CD4-positive, alpha-beta T cell treated with Interleukin-12 subunit alpha and Interleukin-12 subunit beta, for 1 hour (primary cell): ENCODE measurements around the gene EIF3CL.
A peak's percentile ranks its signal among the peaks of the same experiment; 100 is the strongest.
"Not testable (repeated sequence)": the region's sequence is repeated elsewhere in the genome, so short reads cannot be mapped to it uniquely, and the experiment has no call there.

Experiments
- DNase-seq: peaks from one replicate; pipeline ENCODE4 v3.0.0-alpha.2; 2020

EIF3CL gene, protein sequence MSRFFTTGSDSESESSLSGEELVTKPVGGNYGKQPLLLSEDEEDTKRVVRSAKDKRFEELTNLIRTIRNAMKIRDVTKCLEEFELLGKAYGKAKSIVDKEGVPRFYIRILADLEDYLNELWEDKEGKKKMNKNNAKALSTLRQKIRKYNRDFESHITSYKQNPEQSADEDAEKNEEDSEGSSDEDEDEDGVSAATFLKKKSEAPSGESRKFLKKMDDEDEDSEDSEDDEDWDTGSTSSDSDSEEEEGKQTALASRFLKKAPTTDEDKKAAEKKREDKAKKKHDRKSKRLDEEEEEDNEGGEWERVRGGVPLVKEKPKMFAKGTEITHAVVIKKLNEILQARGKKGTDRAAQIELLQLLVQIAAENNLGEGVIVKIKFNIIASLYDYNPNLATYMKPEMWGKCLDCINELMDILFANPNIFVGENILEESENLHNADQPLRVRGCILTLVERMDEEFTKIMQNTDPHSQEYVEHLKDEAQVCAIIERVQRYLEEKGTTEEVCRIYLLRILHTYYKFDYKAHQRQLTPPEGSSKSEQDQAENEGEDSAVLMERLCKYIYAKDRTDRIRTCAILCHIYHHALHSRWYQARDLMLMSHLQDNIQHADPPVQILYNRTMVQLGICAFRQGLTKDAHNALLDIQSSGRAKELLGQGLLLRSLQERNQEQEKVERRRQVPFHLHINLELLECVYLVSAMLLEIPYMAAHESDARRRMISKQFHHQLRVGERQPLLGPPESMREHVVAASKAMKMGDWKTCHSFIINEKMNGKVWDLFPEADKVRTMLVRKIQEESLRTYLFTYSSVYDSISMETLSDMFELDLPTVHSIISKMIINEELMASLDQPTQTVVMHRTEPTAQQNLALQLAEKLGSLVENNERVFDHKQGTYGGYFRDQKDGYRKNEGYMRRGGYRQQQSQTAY

DNA sequence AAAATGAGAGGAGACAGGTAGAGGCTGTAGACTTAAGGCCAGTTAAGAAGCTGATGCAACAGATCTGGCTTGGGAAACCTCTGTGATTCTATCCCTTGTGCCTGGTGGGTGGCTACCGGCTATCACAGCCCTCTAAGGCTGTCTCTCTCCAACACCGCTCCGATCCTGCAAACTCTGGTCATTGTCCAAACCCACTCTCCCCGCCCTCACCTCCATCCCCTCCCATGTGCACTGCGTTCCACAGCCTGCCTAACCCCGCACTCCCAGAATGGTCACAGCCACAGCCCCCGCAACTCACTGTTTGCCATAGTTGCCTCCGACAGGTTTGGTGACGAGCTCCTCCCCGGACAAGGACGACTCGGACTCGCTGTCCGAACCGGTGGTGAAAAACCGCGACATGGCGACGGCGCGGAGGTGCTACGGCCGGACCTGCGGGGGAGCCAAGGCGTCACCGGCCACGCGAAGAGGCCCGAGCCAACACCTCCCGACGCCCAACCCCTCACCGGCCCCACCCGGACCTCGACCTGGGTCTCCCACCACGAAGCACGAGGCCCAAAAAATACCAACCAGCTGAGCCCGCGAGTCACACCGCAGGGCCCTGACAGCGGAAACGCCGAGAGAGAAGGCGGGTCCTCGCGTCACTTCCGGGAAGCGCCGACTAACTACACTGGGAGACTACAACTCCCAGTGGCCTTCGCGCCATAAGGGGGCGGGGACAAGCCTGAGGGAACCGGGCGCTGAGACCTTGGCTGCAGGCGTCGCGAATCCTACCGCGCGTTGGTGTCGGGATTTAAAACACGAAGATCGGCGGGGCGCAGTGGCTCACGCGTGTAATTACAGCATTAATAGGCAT is at the start of gene EIF3CL:
Gene EIF3CL (minus strand): TSS at position 622 of the 853 bp plus-strand sequence. CDS start 223 bp downstream, at position 399.
- not testable (repeated sequence) for DNase-seq

DNA sequence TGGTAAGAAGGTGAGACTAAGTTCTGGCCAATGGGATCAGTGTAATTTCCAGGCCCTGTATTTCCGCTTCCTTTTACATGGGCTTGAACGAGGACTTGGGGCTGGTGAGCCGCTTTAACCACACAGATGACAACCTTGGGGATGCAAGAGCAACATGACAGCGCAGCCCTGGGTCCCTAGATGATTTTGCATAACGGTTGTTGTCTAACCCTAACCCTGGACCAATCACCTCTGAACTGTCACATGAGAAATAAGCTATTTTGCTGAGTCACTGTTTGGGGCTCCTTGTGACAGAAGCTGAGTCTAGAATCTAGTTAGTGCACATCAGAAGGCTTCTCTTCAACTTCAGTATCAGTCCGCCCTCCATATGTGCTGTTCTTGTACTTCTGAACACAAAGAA is 43.4 kb upstream of the EIF3CL start:
- not testable (repeated sequence) for DNase-seq

DNA sequence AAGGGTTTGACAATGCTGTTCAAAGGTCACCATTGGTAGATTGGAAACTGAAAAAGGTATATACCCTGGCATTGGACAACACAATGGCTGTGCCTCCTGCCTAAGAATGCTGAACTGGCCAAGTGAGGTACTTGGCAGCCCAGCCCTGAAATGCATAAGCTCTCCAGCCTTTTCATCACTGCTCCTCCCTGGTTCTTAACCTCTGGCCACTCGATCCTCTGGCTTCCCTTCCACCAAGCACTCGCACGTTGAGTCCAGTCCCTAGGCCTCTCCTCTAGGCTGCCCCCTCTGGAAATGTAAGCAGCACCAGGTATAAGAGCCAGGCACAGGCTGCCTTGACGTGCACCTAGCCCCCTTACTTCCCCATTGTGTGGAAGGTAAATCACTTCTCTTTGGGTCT is 42.7 kb upstream of the EIF3CL start:
- DNase-seq: not testable (repeated sequence)

DNA sequence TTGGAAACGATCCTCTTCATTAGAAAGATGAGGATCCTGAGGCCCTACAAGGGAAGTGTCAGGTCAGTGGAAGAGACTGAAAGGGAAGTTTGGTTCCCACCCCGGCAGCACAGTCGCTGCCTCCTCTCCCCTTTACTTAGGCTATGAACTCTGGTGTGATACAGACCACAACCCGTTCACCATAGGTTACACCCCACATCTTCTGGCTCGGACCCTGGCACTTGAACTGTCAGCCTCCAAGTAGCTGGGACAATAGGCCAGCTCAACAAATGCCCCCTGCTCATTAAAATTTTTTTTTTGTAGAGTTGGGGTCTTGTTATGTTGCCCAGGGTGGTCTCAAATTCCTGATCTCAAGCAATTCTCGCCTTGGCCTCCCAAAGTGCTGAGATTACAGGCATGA is 40.3 kb upstream of the EIF3CL start:
- not testable (repeated sequence) for DNase-seq

DNA sequence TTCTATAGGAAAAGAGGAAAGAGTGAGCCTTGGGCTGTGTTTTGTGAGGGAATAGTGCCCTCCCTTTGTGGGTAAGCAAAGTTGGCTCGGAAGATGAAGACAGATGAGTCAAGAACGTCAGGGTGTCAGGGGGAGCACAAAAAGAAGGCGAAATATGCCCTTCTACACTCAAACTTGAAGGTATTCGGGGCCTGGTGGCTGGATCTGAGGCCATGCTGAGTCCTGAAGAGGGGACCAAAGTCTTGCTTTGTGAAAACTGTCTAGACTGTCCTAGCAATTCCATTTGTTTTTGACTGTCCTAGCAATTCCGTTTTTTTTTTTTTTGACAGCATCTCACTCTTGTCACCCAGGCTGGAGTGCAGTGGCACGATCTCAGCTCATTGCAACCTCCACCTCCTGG is 35.3 kb upstream of the EIF3CL start:
- DNase-seq: not testable (repeated sequence)

DNA sequence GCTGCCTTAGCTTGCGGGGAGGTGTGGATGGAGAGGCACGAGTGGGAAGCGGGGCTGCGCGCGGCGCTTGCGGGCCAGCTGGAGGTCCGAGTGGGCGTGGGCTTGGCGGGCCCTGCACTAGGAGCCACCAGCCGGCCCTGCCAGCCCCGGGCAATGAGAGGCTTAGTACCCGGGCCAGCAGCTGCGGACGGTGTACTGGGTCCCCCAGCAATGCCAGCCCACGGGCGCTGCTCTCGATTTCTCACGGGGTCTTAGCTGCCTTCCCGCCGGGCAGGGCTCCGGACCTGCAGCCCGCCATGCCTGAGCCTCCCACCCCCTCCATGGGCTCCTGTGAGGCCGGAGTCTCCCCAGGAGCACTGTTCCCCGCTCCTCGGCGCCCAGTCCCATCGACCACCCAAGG is 31.7 kb upstream of the EIF3CL start:
- DNase-seq: not testable (repeated sequence)

DNA sequence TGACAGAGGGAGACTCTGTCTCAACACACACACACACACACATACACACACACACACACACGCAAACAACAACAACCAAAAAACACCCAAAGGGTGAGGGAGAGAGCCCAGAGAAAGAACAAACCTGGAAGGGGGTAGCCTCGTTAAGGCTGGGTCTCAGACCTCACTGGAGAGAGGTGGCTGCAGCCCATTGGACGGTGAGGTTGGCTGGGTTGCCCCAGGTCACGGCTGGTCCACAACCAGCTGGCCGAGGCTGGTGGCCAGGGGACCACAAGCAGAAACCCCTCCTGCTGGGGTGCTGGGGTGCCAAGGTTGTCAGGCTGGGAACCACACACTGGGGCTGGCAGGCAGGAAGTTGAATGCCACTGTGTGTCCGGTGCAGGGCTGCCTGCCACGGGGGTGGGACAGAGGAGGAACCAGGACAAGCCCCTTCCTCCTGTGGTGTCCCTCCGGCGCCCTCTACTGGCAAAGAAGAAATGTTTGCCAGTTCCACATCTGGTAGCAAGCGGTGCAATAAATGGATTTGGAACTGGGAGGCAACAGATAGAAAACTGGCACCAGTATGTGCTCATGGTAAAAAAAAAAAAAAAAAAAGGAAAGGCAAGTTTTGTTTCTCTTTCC is 22.5 kb upstream of the EIF3CL start:
- DNase-seq: peak; percentile 2

DNA sequence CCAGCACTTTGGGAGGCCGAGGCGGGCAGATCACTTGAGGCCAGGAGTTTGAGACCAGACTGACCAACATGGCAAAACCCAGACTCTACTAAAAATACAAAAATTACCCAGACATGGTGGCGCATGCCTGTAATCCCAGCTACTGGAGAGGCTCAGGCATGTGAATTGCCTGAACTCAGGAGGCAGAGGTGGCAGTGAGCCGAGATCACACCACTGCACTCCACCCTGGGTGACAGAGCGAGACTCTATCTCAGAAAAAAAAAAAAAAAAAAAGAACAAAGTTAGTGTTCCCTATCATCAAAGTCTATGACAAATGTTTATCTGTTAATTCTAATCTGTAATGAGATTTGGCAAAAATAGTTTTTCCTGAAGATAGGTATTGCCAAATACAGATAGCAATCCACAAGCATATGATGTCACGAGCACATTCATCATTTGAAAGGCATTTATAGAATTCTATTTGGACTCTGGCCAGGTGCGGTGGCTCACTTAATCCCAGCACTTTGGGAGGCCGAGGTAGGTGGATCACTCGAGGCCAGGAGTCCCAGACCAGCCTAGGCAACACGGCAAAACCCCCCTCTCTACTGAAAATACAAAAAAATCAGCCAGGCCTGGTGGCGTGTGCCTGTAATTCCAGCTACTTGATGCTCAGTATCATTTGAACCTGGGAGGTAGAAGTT is 17.6 kb upstream of the EIF3CL start:
- DNase-seq: not testable (repeated sequence)

DNA sequence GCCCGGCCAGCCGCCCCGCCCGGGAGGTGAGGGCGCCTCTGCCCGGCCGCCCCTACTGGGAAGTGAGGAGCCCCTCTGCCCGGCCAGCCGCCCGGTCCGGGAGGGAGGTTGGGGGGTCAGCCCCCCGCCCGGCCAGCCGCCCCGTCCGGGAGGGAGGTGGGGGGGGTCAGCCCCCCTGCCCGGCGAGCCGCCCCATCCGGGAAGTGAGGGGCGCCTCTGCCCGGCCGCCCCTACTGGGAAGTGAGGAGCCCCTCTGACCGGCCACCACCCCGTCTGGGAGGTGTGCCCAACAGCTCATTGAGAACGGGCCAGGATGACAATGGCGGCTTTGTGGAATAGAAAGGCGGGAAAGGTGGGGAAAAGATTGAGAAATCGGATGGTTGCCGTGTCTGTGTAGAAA is 13.4 kb upstream of the EIF3CL start:
- not testable (repeated sequence) for DNase-seq

DNA sequence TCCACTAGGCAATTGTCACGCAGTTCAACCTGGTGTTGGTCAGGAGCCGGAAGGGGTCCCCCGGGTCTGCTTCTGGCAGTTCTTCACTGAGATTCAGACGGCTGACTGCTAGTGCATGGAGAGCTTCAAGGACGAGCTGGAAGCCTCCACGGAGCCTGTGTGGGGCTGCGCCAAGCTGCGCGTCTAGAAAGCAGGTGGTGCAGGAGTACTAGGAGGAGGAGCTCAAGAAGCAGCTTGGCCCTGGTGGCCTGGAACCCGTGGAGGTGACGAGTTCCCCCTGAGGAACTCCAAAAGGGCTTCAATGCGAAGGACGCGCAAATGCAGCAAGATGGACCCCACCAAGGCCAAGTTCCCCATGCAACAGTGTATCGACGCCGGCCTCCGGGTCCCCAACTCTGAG is 10.9 kb upstream of the EIF3CL start:
- DNase-seq: not testable (repeated sequence)

DNA sequence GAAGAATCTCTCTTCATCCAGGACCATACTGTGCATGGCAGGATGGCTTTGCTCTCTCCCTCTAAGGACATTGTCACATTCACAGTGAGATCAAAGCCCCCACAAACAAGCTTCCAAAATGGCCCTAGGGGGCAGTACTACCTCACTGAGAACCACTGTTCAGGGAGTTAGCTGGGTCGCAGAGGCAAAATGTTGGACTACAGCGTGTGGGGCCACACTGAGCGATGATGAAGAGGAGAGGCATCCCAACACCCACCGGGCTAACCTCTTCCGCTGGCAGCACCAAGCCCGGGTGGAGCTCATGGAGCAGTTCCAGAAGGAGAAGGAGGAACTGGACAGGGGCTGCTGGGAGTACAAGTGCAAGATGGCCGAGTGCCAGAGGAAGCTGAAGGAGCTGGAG is 9.9 kb upstream of the EIF3CL start:
- DNase-seq: not testable (repeated sequence)

DNA sequence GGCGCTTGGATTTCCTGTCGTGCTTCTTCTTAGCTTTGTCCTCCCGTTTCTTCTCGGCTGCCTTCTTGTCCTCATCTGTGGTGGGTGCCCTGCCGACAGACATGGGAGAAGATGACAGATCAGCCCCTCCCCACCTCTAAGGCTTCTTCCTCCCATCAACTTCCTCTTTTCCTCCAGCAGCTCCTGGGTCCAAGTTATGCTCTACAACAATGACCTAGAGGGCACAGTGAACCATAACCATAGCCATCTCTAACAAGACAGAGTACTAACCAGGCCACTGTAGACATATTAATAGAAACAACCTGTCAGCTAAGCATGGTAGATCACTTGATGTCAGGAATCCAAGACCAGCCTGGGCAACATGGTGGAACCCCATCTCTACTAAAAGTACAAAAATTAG is 11.6 kb downstream of the EIF3CL start:
- DNase-seq: not testable (repeated sequence)

DNA sequence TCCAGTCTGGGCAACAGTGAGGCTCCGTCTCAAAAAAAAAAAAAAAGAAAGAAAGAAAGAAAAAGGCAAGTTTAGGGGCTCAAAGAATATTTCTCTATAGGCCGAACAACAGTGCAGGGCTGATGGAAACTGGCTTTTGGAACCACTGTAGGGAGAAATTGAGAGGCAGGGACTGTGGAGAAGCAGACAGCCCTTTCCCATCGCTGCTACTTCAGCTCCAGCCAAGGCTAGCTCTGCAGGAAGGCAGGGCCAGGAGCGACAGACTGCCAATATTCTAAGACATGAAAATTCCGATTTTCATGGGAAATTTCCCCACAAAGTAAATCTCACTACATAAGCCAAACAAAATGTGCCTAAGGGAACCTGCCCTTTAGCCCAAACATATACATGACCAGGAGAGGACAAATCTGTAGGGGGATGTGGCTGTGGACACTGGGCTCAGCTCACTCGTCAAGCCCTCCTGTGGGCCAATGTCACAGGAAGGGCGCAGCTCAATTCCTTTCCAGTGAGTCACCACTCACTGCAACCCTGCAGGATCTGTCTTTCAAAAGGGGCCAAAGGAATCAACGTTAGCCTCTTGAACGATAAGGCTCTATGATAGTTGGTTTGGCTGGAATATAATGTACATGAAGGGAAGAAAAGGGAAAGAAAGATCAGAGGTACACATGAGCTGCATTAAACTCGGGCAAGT is 21.3 kb downstream of the EIF3CL start:
- not testable (repeated sequence) for DNase-seq

DNA sequence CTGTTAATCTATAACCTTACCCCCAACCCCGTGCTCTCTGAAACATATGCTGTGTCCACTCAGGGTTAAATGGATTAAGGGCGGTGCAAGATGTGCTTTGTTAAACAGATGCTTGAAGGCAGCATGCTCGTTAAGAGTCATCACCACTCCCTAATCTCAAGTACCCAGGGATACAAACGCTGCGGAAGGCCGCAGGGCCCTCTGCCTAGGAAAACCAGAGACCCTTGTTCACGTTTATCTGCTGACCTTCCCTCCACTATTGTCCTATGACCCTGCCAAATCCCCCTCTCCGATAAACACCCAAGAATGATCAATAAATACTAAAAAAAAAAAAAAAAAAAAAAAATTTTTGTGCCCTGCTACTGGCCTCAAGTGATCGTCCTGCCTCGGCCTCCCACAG is 25.8 kb downstream of the EIF3CL start:
- not testable (repeated sequence) for DNase-seq

DNA sequence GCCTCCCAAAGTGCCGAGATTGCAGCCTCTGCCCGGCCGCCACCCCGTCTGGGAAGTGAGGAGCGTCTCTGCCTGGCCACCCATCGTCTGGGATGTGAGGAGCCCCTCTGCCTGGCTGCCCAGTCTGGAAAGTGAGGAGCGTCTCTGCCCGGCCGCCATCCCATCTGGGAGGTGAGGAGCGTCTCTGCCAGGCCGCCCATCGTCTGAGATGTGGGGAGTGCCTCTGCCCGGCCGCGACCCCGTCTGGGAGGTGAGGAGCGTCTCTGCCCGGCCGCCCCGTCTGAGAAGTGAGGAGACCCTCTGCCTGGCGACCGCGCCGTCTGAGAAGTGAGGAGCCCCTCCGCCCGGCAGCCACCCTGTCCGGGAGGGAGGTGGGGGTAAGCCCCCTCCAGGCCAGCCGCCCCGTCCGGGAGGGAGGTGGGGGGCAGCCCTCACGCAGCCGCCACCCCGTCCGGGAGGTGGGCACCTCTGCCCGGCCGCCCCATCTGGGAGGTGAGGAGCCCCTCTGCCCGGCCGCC is 26.5 kb downstream of the EIF3CL start:
- not testable (repeated sequence) for DNase-seq

DNA sequence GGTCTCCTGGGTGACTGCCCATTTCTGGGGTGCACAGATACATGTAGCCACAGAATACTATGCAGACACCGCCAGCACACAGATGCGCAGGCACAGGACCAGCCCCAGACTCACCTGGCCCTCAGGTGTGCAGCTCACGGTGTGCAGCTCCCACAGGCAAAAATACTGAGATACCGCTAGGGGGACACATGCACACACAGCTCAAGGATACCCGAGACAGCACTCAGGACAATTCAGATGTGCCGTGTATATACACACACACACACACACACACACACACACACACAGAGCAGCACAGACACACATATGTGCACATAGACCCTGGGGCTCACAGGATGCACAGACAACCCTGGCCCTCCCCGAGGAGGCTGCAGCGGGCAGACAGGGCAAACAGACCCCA is 28.5 kb downstream of the EIF3CL start:
- peak; percentile 25 for DNase-seq

DNA sequence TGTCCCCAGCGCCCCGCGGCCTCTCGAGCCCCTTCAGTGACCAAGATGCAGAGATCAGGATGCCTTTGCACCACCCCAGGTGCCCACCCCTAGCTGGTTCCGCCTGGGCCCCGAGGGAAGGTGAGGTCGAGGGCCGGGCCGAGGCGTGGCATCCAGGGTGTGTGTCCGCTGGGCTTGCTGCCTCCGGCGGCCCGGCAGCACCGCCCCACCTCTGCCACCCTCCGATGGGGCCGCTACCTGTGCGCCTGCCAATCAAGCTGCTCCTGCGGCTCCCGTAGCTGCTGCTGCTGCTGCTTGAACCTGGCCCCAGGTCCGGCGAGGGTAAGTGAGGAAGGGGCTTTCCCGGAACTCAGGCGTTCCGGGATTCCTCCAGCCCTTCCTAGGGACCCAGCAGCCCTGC is 29.4 kb downstream of the EIF3CL start:
- DNase-seq: not testable (repeated sequence)

DNA sequence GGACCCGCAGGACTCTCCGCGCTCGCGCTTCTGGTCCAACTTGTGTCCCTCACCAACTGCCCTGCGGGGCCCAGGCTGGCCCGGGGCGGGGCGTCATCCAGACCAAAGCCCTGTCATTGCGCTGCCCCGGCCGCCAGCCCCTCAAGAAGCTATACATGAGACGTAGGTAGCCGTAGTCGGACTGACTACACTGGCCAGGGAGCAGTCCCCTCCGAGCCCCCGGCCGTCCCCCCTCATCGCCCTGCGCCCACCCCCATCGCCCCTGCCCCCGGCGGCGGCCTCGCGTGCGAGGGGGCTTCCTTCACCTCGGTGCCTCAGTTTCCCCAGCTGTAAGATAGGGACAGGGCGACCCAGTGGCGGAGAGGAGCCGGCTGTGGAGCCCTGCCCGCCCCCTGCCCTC is 35.7 kb downstream of the EIF3CL start:
- DNase-seq: not testable (repeated sequence)

DNA sequence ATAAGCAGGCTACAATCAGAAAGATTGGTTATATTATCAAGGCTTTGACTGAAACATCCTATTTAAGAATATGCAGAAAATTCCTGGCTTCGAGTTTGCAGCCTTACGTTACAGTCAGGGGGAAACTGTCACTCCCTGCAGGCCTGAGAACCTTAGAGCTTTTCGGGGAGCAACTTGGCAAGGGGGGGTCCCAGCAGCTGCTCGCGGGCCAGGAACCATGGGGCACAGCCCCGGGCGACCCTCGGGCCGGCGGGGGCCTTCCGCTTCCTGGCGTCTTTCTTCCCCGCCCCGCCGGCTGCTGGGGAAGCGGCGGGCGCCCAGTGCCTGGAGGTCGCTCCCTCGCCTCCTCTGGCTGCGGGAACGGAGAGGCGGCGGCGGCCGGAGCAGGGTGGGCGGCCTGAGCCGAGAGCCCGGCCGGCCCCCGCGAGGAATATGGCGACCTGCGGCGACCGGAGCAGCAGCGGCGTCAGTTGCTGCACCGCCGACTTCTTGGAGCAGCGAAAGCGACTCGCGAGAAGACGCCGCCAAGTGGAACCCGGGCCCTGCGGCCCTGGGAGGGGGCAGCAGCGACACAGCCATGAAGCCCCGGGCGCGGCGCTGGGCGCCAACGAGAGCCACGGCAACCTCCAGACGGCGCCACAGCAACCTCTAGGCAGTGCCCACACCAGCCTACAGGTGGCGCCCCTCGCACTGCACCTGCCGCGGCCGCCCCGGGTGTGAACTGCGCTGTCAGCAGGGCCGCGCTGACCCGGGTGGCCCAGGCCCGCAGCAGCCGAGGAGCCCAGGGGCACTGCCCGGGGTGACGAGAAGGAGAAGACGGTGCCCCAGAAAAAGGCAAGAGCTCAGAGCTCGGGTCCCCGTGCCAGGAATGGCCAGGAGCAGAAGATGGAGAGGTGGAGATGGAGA is 39.1 kb downstream of the EIF3CL start:
- DNase-seq: peak; percentile 16

DNA sequence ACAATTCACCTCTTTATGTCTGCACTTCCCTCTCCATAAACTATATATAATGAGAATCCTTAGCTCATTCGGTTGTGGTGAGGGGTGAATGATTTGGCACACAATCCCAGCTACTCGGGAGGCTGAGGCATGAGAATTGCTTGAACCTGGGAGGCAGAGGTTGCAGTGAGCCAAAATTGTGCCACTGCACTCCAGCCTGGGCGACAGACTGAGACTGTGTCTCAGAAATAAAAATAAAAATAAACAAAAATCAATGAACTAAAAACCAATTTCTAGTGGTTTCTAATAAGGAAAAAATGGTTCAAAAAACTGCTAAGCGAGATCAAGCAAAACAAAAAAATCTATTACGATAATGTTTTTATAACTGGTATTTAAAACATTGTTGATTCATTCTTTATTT is 40.2 kb downstream of the EIF3CL start, which contains the start of gene NPIPB6:
Gene NPIPB6 (minus strand): TSS at position 101 of the 400 bp plus-strand sequence. CDS start 686 bp downstream, outside the sequence.
- not testable (repeated sequence) for DNase-seq
